HG02588 (cell line): ENCODE measurements around the gene FGFBP3.
"Not testable (repeated sequence)": the region's sequence is repeated elsewhere in the genome, so short reads cannot be mapped to it uniquely, and the experiment has no call there.

Source experiments
- ATAC-seq: cut with Tn5 transposase; IDR thresholded peaks from one replicate; pipeline ENCODE4 v1.9.1; 2021; ENCODE audit warnings: mild to moderate bottlenecking, moderate library complexity; ENCODE audit not compliant: unreplicated experiment

The FGFBP3 gene

GRCh38 chr10:91901784-91902677 lies 7.3 kb downstream of the FGFBP3 start:
- no peak for ATAC-seq

GRCh38 chr10:91897421-91897820 lies 11.9 kb downstream of the FGFBP3 start:
- ATAC-seq = no peak

- no peak for ATAC-seq
Measured at GRCh38 chr10:91896212-91896756, 13.0 kb downstream of the FGFBP3 start.

- not testable (repeated sequence) for ATAC-seq
Measured at GRCh38 chr10:91894261-91894685, 15.0 kb downstream of the FGFBP3 start.

GRCh38 chr10:91893051-91893450 lies 16.2 kb downstream of the FGFBP3 start:
- no peak for ATAC-seq

GRCh38 chr10:91891125-91892001 lies 17.9 kb downstream of the FGFBP3 start:
- ATAC-seq = no peak

- no peak for ATAC-seq
Measured at GRCh38 chr10:91887272-91888076, 21.8 kb downstream of the FGFBP3 start.

- no peak for ATAC-seq
Measured at GRCh38 chr10:91886954-91887271, 22.4 kb downstream of the FGFBP3 start.

GRCh38 chr10:91885362-91886079 lies 23.8 kb downstream of the FGFBP3 start:
- ATAC-seq = no peak

- ATAC-seq = no peak
Measured at GRCh38 chr10:91884536-91884935, 24.8 kb downstream of the FGFBP3 start.

GRCh38 chr10:91883549-91884444 lies 25.5 kb downstream of the FGFBP3 start:
- no peak for ATAC-seq

GRCh38 chr10:91880310-91880709 lies 29.0 kb downstream of the FGFBP3 start:
- ATAC-seq = no peak

- no peak for ATAC-seq
Measured at GRCh38 chr10:91879515-91880170, 29.6 kb downstream of the FGFBP3 start.

- no peak for ATAC-seq
Measured at GRCh38 chr10:91875779-91876178, 33.5 kb downstream of the FGFBP3 start.

GRCh38 chr10:91875156-91875555 lies 34.1 kb downstream of the FGFBP3 start:
- no peak for ATAC-seq

- ATAC-seq = no peak
Measured at GRCh38 chr10:91865562-91866081, 43.7 kb downstream of the FGFBP3 start.

- ATAC-seq = no peak
Measured at GRCh38 chr10:91864744-91865143, 44.5 kb downstream of the FGFBP3 start.

- no peak for ATAC-seq
Measured at GRCh38 chr10:91864099-91864498, 45.2 kb downstream of the FGFBP3 start.
